Psoas muscle (tissue), 8 donors: ENCODE results near the gene NOS1. TPM values are rescaled to one million over a fixed set of nuclear protein-coding genes. Genes with fewer than 3 reads are reported as not detected.

Experiments used
- ATAC-seq, 4 donors: fragments of 200-7000 bp; cut with Tn5 transposase; one replicate each; pipeline ENCODE4 v1.9.1; 2020; ENCODE audit warnings: moderate library complexity in 3 of 4, mild to moderate bottlenecking in 2 of 4
- DNase-seq, 2 donors: peaks; one replicate each; pipeline ENCODE4 v3.0.0-alpha.2; 2020
- H3K27ac ChIP-seq: fragments of 200-600 bp; one replicate; pipeline ENCODE4 v1.8.0; 2022
- H3K27me3 ChIP-seq, 3 donors: fragments of 200-600 bp in 1 of 3; one replicate each; pipeline versions ENCODE4 v1.6.1 to v1.8.0; 2013 to 2022; ENCODE audit warnings: low read length in 2 of 3, mild to moderate bottlenecking in 2 of 3, moderate library complexity in 1 of 3; ENCODE audit not compliant: insufficient read depth in 3 of 3
- H3K36me3 ChIP-seq, 2 donors: fragments of 200-600 bp in 1 of 2; one replicate each; pipeline versions ENCODE4 v1.6.1 to v1.8.0; 2013 to 2022; ENCODE audit warnings: low read depth in 1 of 2, mild to moderate bottlenecking in 1 of 2, moderate library complexity in 1 of 2; ENCODE audit not compliant: insufficient read depth in 1 of 2
- H3K4me1 ChIP-seq: fragments of 200-600 bp; one replicate; pipeline ENCODE4 v1.8.0; 2022
- H3K4me3 ChIP-seq: fragments of 200-600 bp; one replicate; pipeline ENCODE4 v1.8.0; 2022; ENCODE audit warnings: mild to moderate bottlenecking
- H3K9me3 ChIP-seq: fragments of 200-600 bp; one replicate; pipeline ENCODE4 v1.8.0; 2022
- CTCF ChIP-seq: fragments of 200-600 bp; IDR thresholded peaks from one replicate; pipeline ENCODE4 v1.8.0; 2022; ENCODE audit warnings: antibody characterized with exemption
- WGBS, 3 donors: extraction: QIAGEN DNeasy Blood & Tissue Kit; methylation state at CpG; one replicate each; pipeline versions ENCODE4 v1.1.6 to v1.1.7; 2013; 5-methylcytosine and 5-hydroxymethylcytosine counted together
- intact Hi-C, 2 donors: fragments of 100-400 bp; cut with DNase I; formaldehyde crosslinking; loops; one replicate each; pipeline versions ENCODE4 v1.11.0 to v1.14.2; 2022
- polyA plus RNA-seq, 3 donors: library from polyadenylated mRNA; stranded (reverse); fragments of 200-250 nt; gene quantifications; one replicate each; pipeline ENCODE4 v1.2.3, GENCODE V29; 2013
- total RNA-seq, 4 donors: library from RNA; stranded (reverse); fragmentation: NEBNext Ultra II Directional in 2 of 4; extraction: Animal tissue kit (Norgen Biotek cat#: 25700) in 2 of 4; gene quantifications; one replicate each; pipeline versions ENCODE4 v1.2.1 to v1.2.4, GENCODE V29; 2021 to 2023
- donor health status: healthy with polysubstance abuse.
- donor health status: DM: no; HTN: no; CAD: no; lungs with moderate emphysema.
- donor health status: Bipolar disorder and iron deficiency.
- donor health status: healthy.
- donor health status: DM: yes; HTN: yes; CAD: no.
- donor health status: DM: no; HTN: no; CAD: no.
- donor health status: DM: no; HTN: no; CAD: no.
- donor health status: DM: yes; HTN: yes; CAD: no.

Gene NOS1
- total and polyA plus RNA-seq, 7 donors: 2.7 to 62.2 (median 12.1) TPM

- no peak overlapping the region for H3K4me3 ChIP-seq
- H3K9me3 ChIP-seq: no peaks in the 10 kb centered on the region
- peaks cover 0 to 42% of the 10 kb centered on the region in 2 donors for H3K36me3 ChIP-seq
- 83 to 88% (median 84%) methylated on average over 5 of the region's 5 CpGs for WGBS, 3 donors
- ATAC-seq (no peak), DNase-seq (no peak)
- H3K4me1 ChIP-seq: no peaks in the 10 kb centered on the region
- H3K27ac ChIP-seq: no peak overlapping the region
- H3K27me3 ChIP-seq: no peaks in the 10 kb centered on the region
- TF ChIP-seq CTCF: no peak
- intact Hi-C loops: no loop called here
Observed at GRCh38 chr12:117282490-117282889, 78.9 kb downstream of the NOS1 start.

- TF ChIP-seq CTCF: no peak
- intact Hi-C loops: no loop called here
- H3K4me1 ChIP-seq: no peaks in the 10 kb centered on the region
- H3K9me3 ChIP-seq: no peaks in the 10 kb centered on the region
- whole genome bisulfite sequencing, 3 donors: 85 to 88% (median 87%) methylated on average over 8 of the region's 8 CpGs
- H3K27me3 ChIP-seq: no peaks in the 10 kb centered on the region
- no peak overlapping the region for H3K4me3 ChIP-seq
- DNase-seq (no peak), ATAC-seq (no peak)
- peaks cover 0 to 34% of the 10 kb centered on the region in 2 donors for H3K36me3 ChIP-seq
- no peak overlapping the region for H3K27ac ChIP-seq
Observed at GRCh38 chr12:117280019-117280680, 81.3 kb downstream of the NOS1 start.

GRCh38 chr12:117279606-117280005, 81.8 kb downstream of the NOS1 start:
- WGBS, 3 donors: 43 to 47% (median 44%) methylated on average over 8 of the region's 8 CpGs
- no peak for ATAC-seq
- H3K36me3 ChIP-seq: peaks cover 0 to 34% of the 10 kb centered on the region in 2 donors

GRCh38 chr12:117277875-117278274, 83.6 kb downstream of the NOS1 start:
- WGBS, 3 donors: 75 to 78% (median 76%) methylated on average over 7 of the region's 7 CpGs
- intact Hi-C loops: no loop called here
- no peak for TF ChIP-seq CTCF

More at GRCh38 chr12:117279606-117280005, 81.8 kb downstream of the NOS1 start:
- DNase-seq: no peak
- no peak for TF ChIP-seq CTCF
- no peaks in the 10 kb centered on the region for H3K9me3 ChIP-seq
- no peaks in the 10 kb centered on the region for H3K4me1 ChIP-seq
- no peaks in the 10 kb centered on the region for H3K27me3 ChIP-seq
- intact Hi-C loops: no loop called here
- no peak overlapping the region for H3K4me3 ChIP-seq
- no peak overlapping the region for H3K27ac ChIP-seq

GRCh38 chr12:117273091-117273490, 88.3 kb downstream of the NOS1 start:
- H3K4me3 ChIP-seq: no peak overlapping the region
- ATAC-seq (peak; percentile 70 to 98 (median 87)), DNase-seq (peak in 1 of 2 donors; percentile 53)
- peaks cover 5% of the 10 kb centered on the region for H3K4me1 ChIP-seq
- H3K36me3 ChIP-seq: peaks cover 0 to 27% of the 10 kb centered on the region in 2 donors
- H3K27me3 ChIP-seq: no peaks in the 10 kb centered on the region
- no peak for TF ChIP-seq CTCF
- H3K9me3 ChIP-seq: no peaks in the 10 kb centered on the region
- 30 to 40% (median 34%) methylated on average over 2 of the region's 2 CpGs for WGBS, 3 donors
- intact Hi-C loops: no loop called here
- H3K27ac ChIP-seq: no peak overlapping the region

More at GRCh38 chr12:117277875-117278274, 83.6 kb downstream of the NOS1 start:
- peaks cover 0 to 33% of the 10 kb centered on the region in 2 donors for H3K36me3 ChIP-seq
- no peak overlapping the region for H3K4me3 ChIP-seq
- ATAC-seq (no peak), DNase-seq (no peak)
- no peaks in the 10 kb centered on the region for H3K9me3 ChIP-seq
- no peaks in the 10 kb centered on the region for H3K27me3 ChIP-seq
- peaks cover 4% of the 10 kb centered on the region for H3K4me1 ChIP-seq
- H3K27ac ChIP-seq: no peak overlapping the region
